B cell (primary cell): ENCODE data around the gene GPR180.

ENCODE experiments used
- EZH2 ChIP-seq: IDR thresholded peaks from 2 replicates; pipeline ENCODE4 v1.6.1; 2012; ENCODE audit warnings: borderline replicate concordance, low read depth, mild to moderate bottlenecking, moderate library complexity, low read length; ENCODE audit not compliant: insufficient read depth, poor library complexity, severe bottlenecking
- TF ChIP-seq, protein P1 (sequence below): fragments of 200-600 bp; IDR thresholded peaks from one replicate; pipeline ENCODE4 v1.8.0; 2022; ENCODE audit warnings: antibody characterized with exemption, mild to moderate bottlenecking

DNA sequence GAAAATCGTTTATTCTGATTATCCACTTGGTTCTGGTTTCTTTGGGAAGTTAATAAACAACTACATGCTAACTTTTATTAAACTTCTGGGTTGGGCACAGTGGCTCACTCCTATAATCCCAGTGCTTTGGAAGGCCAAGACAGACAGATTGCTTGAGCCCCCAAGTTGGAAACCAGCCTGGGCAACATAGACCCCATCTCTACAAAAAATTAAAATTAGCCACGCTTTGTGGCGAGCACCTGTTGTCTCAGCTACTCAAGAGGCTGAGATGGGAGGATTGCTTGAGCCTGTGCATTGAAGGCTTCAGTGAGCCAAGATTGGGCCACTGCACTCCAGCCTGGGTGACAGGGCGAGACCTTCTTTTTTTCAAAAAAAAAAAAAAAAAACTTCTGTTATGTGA, 21.7 kb downstream of the GPR180 start:
- TF ChIP-seq, protein P1, sequence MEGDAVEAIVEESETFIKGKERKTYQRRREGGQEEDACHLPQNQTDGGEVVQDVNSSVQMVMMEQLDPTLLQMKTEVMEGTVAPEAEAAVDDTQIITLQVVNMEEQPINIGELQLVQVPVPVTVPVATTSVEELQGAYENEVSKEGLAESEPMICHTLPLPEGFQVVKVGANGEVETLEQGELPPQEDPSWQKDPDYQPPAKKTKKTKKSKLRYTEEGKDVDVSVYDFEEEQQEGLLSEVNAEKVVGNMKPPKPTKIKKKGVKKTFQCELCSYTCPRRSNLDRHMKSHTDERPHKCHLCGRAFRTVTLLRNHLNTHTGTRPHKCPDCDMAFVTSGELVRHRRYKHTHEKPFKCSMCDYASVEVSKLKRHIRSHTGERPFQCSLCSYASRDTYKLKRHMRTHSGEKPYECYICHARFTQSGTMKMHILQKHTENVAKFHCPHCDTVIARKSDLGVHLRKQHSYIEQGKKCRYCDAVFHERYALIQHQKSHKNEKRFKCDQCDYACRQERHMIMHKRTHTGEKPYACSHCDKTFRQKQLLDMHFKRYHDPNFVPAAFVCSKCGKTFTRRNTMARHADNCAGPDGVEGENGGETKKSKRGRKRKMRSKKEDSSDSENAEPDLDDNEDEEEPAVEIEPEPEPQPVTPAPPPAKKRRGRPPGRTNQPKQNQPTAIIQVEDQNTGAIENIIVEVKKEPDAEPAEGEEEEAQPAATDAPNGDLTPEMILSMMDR = no peak
- no peak for TF ChIP-seq EZH2
